Hepatocyte (in vitro differentiated cells): ENCODE results near the gene RSPH1.
A peak's percentile ranks its signal among the peaks of the same experiment; 100 is the strongest.

Experiments used
- EZH2 ChIP-seq: fragments of 200-600 bp; sonication (generic); IDR thresholded peaks from 2 replicates; pipeline ENCODE4 v1.6.1; 2016; ENCODE audit warnings: antibody characterized with exemption, mild to moderate bottlenecking, borderline replicate concordance
- TF ChIP-seq, protein P1 (sequence below): fragments of 200-600 bp; sonication (generic); IDR thresholded peaks from 2 replicates; pipeline ENCODE4 v1.5.1; 2016; ENCODE audit warnings: antibody characterized with exemption, mild to moderate bottlenecking; ENCODE audit not compliant: poor library complexity

DNA sequence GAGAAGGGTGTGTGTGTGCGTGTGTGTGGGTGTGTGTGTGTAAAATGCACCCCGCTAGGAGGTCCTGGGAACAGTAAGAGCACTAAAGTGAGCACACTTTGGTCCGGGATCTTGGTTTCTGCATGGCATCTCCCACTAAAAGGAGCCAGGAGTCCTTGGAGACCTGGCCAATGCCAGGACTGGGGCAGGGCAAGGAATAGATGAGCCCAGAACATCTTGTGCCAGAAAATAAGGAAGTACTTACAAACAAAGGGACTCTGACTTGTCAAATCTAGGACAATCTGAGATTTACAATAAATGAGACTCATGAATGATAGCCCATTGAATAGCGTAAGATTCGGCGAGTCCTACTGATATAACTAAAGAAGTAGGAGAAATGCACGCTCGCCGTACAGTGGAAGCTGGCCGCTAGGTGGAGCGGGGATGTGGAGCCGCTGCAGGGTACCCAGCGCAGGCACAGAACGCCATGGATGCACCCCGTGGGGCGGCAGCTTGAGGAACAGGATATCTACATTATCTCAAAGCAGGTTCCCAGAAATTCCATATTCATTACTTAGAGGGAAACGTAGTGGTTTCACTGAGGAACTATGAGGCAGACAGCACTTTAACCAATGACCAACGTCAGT, 24.7 kb upstream of the RSPH1 start:
- TF ChIP-seq, protein P1, sequence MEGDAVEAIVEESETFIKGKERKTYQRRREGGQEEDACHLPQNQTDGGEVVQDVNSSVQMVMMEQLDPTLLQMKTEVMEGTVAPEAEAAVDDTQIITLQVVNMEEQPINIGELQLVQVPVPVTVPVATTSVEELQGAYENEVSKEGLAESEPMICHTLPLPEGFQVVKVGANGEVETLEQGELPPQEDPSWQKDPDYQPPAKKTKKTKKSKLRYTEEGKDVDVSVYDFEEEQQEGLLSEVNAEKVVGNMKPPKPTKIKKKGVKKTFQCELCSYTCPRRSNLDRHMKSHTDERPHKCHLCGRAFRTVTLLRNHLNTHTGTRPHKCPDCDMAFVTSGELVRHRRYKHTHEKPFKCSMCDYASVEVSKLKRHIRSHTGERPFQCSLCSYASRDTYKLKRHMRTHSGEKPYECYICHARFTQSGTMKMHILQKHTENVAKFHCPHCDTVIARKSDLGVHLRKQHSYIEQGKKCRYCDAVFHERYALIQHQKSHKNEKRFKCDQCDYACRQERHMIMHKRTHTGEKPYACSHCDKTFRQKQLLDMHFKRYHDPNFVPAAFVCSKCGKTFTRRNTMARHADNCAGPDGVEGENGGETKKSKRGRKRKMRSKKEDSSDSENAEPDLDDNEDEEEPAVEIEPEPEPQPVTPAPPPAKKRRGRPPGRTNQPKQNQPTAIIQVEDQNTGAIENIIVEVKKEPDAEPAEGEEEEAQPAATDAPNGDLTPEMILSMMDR, result peak; percentile 6
- TF ChIP-seq EZH2, result no peak
